Tibial nerve (tissue), 4 donors: ENCODE data around the gene ETS2. TPM values are rescaled to one million over a fixed set of nuclear protein-coding genes. Genes with fewer than 3 reads are reported as not detected.
"Not testable (repeated sequence)": the region's sequence is repeated elsewhere in the genome, so short reads cannot be mapped to it uniquely, and the experiment has no call there.

Experiments
- DNase-seq, 2 donors: peaks; one replicate each; pipeline ENCODE4 v3.0.0-alpha.2; 2019; ENCODE audit warnings: low spot score in 2 of 2
- H3K27ac ChIP-seq, 4 donors: fragments of 200-600 bp; sonication (generic) in 3 of 4; one replicate each; pipeline ENCODE4 v1.5.1; 2017 to 2019; ENCODE audit warnings: mild to moderate bottlenecking in 1 of 4
- H3K27me3 ChIP-seq, 2 donors: fragments of 200-600 bp; sonication (generic) in 1 of 2; one replicate each; pipeline versions ENCODE4 v1.5.1 to v1.6.0; 2017 to 2019
- H3K36me3 ChIP-seq, 3 donors: fragments of 200-600 bp; sonication (generic); one replicate each; pipeline ENCODE4 v1.5.1; 2018 to 2019
- H3K4me1 ChIP-seq, 4 donors: fragments of 200-600 bp; sonication (generic) in 3 of 4; one replicate each; pipeline ENCODE4 v1.5.1; 2017 to 2019
- H3K4me3 ChIP-seq, 4 donors: fragments of 200-600 bp; sonication (generic) in 3 of 4; one replicate each; pipeline ENCODE4 v1.5.1; 2017 to 2019; ENCODE audit warnings: mild to moderate bottlenecking in 1 of 4, moderate library complexity in 1 of 4
- H3K9me3 ChIP-seq, 4 donors: fragments of 200-600 bp; sonication (generic) in 3 of 4; one replicate each; pipeline ENCODE4 v1.5.1; 2017 to 2019
- CTCF ChIP-seq, 5 experiments: fragments of 200-600 bp in 3 of 5; fragments of 450-650 bp in 2 of 5; sonication (generic) in 3 of 5; IDR thresholded peaks; one replicate each; pipeline ENCODE4 v1.5.1; 2016 to 2019; ENCODE audit warnings: antibody characterized with exemption in 5 of 5, mild to moderate bottlenecking in 3 of 5, moderate library complexity in 2 of 5
- EP300 ChIP-seq, 2 donors: sonication (generic); formaldehyde crosslinking; IDR thresholded peaks; one replicate each; pipeline ENCODE4 v1.6.1; 2017; ENCODE audit warnings: antibody characterized with exemption in 2 of 2, mild to moderate bottlenecking in 1 of 2
- POLR2A ChIP-seq, 2 donors: fragments of 450-650 bp; IDR thresholded peaks; one replicate each; pipeline ENCODE4 v1.6.1; 2017; ENCODE audit warnings: antibody characterized with exemption in 2 of 2, mild to moderate bottlenecking in 2 of 2, moderate library complexity in 2 of 2
- WGBS, 2 donors: methylation state at CpG; one replicate each; pipeline ENCODE4 v1.1.5; 2018; 5-methylcytosine and 5-hydroxymethylcytosine counted together
- total RNA-seq, 4 donors: library from RNA; depleted of rRNA; stranded (reverse); fragments of >200 nt; gene quantifications; one replicate each; pipeline ENCODE4 v1.1.0, GENCODE V29; 2016

Gene ETS2
- total RNA-seq, 4 donors from 2014 or later: 85.6 to 103 (median 98.5) TPM

GRCh38 chr21:38824124-38824822, 18.5 kb downstream of the ETS2 start:
- H3K27ac ChIP-seq: peak overlapping the region in 3 of 4 donors; percentile 44 to 77 (median 65)
- 78 to 82% methylated on average over 19 of the region's 19 CpGs for WGBS, 2 donors
- H3K36me3 ChIP-seq: peaks cover 0 to 39% (median 20%) of the 10 kb centered on the region in 3 donors
- peaks cover 0 to 25% (median 8%) of the 10 kb centered on the region in 4 donors for H3K4me1 ChIP-seq
- H3K9me3 ChIP-seq: peaks cover 0 to 11% (median 0%) of the 10 kb centered on the region in 4 donors
- H3K27me3 ChIP-seq: no peaks in the 10 kb centered on the region
- no peak for TF ChIP-seq CTCF (IDR thresholded peaks at IDR 0.05)
- TF ChIP-seq POLR2A (IDR thresholded peaks at IDR 0.05): no peak
- peak in 1 of 2 donors; percentile 24 for TF ChIP-seq EP300 (IDR thresholded peaks at IDR 0.05)
- no peak for DNase-seq
- H3K4me3 ChIP-seq: no peak overlapping the region

- peaks cover 0 to 29% (median 13%) of the 10 kb centered on the region in 3 donors for H3K36me3 ChIP-seq
- DNase-seq: no peak
- H3K4me3 ChIP-seq: no peak overlapping the region
- TF ChIP-seq CTCF (IDR thresholded peaks at IDR 0.05): no peak
- no peak for TF ChIP-seq POLR2A (IDR thresholded peaks at IDR 0.05)
- no peak for TF ChIP-seq EP300 (IDR thresholded peaks at IDR 0.05)
- no peaks in the 10 kb centered on the region for H3K27me3 ChIP-seq
- peak overlapping the region in 3 of 4 donors; percentile 20 to 77 (median 44) for H3K27ac ChIP-seq
- H3K4me1 ChIP-seq: peaks cover 0 to 25% (median 5%) of the 10 kb centered on the region in 4 donors
- H3K9me3 ChIP-seq: peaks cover 0 to 11% (median 0%) of the 10 kb centered on the region in 4 donors
- 94 to 96% methylated on average over 4 of the region's 4 CpGs for WGBS, 2 donors
Measured at GRCh38 chr21:38825269-38825668, 19.5 kb downstream of the ETS2 start.

GRCh38 chr21:38825921-38826320, 20.2 kb downstream of the ETS2 start:
- peaks cover 0 to 22% (median 13%) of the 10 kb centered on the region in 3 donors for H3K36me3 ChIP-seq
- H3K4me1 ChIP-seq: peaks cover 0 to 28% (median 6%) of the 10 kb centered on the region in 4 donors
- H3K4me3 ChIP-seq: no peak overlapping the region
- H3K27ac ChIP-seq: no peak overlapping the region
- no peaks in the 10 kb centered on the region for H3K27me3 ChIP-seq
- TF ChIP-seq POLR2A (IDR thresholded peaks at IDR 0.05) (no peak), EP300 (IDR thresholded peaks at IDR 0.05) (no peak)
- DNase-seq: no peak
- WGBS, 2 donors: 48 to 76% methylated on average over 2 of the region's 2 CpGs
- H3K9me3 ChIP-seq: peaks cover 0 to 11% (median 0%) of the 10 kb centered on the region in 4 donors

- 89% methylated on average over 7 of the region's 7 CpGs for WGBS, 2 donors
- H3K4me1 ChIP-seq: peaks cover 0 to 27% (median 7%) of the 10 kb centered on the region in 4 donors
- not testable (repeated sequence) for H3K4me3 ChIP-seq, H3K27ac ChIP-seq, H3K27me3 ChIP-seq, H3K36me3 ChIP-seq, DNase-seq
- peaks cover 0 to 11% (median 0%) of the 10 kb centered on the region in 4 donors for H3K9me3 ChIP-seq
Measured at GRCh38 chr21:38828111-38828510, 22.4 kb downstream of the ETS2 start.

GRCh38 chr21:38830671-38831525, 25.2 kb downstream of the ETS2 start:
- Histone ChIP-seq H3K9me3 (peaks cover 0 to 11% (median 0%) of the 10 kb centered on the region in 4 donors), H3K27ac (peak overlapping the region; percentile 21 to 69 (median 34)), H3K27me3 (no peaks in the 10 kb centered on the region), H3K4me1 (peaks cover 0 to 16% (median 7%) of the 10 kb centered on the region in 4 donors), H3K4me3 (no peak overlapping the region), H3K36me3 (no peaks in the 10 kb centered on the region)
- TF ChIP-seq EP300 (IDR thresholded peaks at IDR 0.05): no peak
- no peak for TF ChIP-seq POLR2A (IDR thresholded peaks at IDR 0.05)
- no peak for TF ChIP-seq CTCF (IDR thresholded peaks at IDR 0.05)
- WGBS, 2 donors: 93 to 95% methylated on average over 2 of the region's 2 CpGs
- DNase-seq: no peak
